ENCODE data around the gene S100A7A.
"Not testable (repeated sequence)": the region's sequence is repeated elsewhere in the genome, so short reads cannot be mapped to it uniquely, and the experiment has no call there.

Gene S100A7A

DNA sequence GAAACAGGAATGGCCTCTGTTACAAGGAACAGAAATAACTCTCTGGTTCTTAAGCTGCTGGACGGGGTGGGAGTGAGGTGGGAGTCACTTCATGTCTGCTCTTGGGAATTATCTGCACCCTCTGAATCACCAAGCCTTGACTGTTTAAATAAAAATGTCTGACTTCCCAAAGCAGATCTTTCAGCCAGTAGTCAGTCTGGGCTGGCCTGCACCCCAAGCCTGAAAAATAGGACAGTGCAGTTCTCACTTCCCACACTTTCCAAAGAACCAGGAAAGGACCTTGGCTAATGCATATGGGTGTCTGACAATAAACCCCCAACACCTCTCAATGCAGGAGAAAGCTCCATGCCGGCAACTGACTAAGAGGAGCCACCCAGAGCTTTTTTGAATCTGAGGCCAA lies 43.3 kb downstream of the S100A7A start:
- no peak for DNase-seq (ENCODE audit: low read depth)

DNA sequence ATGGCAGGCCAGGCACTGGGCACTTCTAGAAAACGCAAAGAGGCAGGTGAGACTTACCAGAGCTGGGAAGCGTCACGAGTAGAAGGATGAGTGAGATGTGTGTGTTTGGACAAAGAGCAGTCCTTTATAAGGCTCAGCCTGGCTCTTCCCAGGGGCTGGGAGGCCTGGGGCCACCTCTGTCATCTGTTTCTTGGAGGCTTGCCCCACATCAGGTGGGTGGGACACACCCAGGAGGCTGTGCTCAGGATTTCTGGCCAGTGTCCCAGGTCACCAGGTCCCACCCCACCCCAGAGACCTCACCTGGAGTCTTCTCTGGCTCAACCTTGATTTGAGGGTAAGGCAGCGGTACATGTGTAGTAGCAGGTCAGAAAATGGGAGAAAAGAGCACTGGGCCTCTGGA lies 44.2 kb downstream of the S100A7A start, which contains the start of gene S100A7:
Gene S100A7, minus strand, starts transcription at position 101 of the 400 bp plus-strand sequence. CDS start 1,638 bp downstream, outside the sequence.
- DNase-seq (ENCODE audit: low read depth) = no peak

DNA sequence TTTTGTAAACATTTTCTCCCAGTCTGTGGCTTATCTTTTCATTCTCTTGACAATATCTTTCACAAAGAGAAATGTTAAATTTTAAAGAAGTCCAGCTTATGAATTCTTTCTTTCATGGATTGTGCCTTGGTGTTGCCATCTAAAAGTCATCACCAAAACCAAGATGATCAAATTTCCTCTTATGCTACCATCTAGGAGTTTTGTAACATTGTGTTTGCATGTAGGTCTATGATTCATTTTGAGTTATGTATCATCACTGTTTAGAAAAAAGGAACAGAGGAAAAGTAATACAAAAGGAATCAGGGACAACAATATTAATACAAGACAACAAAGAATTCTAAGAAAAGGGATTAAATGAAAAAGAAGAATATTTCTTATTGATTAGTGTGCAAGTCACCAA lies 46.4 kb downstream of the S100A7A start:
- DNase-seq (ENCODE audit: low read depth) = not testable (repeated sequence)

DNA sequence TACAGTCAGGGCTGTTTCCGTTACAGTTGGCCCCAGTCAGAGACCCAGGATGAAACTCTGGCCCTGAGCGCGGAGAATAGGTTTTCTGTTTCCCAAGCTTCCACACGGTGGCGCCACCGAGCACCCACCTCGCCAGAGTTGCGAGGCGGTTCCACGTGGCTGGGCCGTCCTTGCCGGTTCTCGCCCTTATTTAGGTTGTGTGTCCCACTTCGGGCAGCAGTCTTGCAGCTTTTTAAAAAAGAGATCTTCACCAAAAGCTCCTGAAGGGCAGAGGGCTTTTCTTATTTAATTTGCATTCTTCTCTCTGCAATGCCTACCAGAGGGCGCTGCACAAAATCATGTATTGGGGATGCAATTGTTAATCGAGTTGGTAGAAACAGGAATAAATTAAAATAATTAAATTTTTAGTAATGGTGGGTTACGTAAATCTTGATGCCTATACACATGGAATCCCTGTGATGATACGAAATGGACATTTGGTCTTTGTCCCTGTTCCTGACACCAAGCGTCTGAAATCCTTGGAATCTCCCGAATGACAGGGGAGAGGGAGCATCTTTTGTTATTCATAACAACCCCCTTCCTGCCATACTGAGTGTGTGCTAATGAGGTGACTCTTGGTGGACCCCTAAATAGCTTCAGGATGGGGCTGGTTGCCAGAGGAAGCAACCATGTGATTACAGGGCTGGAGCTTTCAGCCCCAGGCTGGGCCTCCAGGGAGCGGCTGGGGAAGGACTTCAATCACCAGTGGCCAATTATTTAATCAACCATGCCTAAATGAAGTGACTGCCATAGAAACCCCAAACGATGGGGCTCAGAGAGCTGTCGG lies 49.7 kb downstream of the S100A7A start:
- no peak for DNase-seq (ENCODE audit: low read depth)

DNA sequence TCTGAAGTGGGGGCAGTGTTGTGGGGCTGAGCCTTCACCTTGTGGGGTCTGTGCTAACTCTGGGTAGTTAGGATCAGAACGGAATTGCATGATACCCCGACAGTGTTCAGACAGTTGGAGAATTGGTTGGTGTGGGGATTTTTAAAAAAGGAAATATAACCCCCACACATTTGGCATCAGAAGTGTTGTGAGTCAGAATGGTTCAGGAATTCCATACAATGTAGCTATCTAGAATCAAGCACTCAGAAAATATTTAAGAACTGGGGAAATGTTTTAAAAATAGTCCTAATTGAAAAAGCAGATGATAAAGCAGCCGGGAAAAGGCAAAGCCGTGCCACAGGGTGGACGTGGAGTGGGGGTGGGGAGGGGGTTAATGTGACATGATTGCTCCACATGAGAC lies 50.6 kb downstream of the S100A7A start:
- peak; percentile 33 for DNase-seq (ENCODE audit: low read depth)

DNA sequence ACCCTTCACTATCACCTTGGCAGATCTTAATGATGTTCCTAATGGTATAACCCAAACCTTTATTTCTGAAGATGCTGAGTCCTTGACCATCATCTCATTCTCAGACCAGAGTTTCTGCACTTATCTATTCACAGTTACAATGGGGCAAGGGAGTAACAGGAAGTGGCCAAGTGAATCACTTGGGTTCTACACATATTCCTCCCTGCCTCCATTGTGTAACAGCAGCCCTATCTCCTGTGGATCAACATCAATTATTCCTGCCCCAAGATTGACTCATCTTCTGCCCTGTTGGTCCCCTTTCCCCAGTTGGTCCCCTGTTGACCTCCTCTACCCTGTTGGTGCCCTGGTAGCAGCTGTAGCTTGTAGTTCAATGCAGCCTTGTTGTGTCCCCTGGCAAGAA lies 54.4 kb downstream of the S100A7A start:
- peak; percentile 83 for DNase-seq (ENCODE audit: low read depth)
